H1 (cell line): ENCODE measurements around the gene GFAP. TPM values are rescaled to one million over a fixed set of nuclear protein-coding genes. Genes with fewer than 3 reads are reported as not detected.

Source experiments
- CHD1 ChIP-seq: IDR thresholded peaks from 2 replicates; pipeline ENCODE4 v1.6.1; 2012; ENCODE audit warnings: low read depth, low read length, improper control_type of control experiment
- CHD2 ChIP-seq: IDR thresholded peaks from 2 replicates; pipeline ENCODE4 v1.6.1; 2012; ENCODE audit warnings: low read length, improper control_type of control experiment
- RXRA ChIP-seq: IDR thresholded peaks from 2 replicates; pipeline ENCODE4 v1.6.1; 2011; ENCODE audit warnings: low read depth, mild to moderate bottlenecking, low read length, moderate library complexity; ENCODE audit not compliant: insufficient read depth
- SP1 ChIP-seq: IDR thresholded peaks from 2 replicates; pipeline ENCODE4 v1.6.1; 2011; ENCODE audit warnings: low read depth, low read length
- SP2 ChIP-seq: IDR thresholded peaks from 2 replicates; pipeline ENCODE4 v1.6.1; 2012; ENCODE audit warnings: mild to moderate bottlenecking, low read length, inconsistent platforms
- polyA plus RNA-seq, 7 experiments: library from polyadenylated mRNA; depleted of rRNA in 3 of 7; stranded (reverse) in 5 of 7; unstranded in 2 of 7; fragments of >200 nt in 5 of 7; fragments of 200-250 nt in 2 of 7; gene quantifications; 1 replicate in 5 of 7; 2 replicates in 1 of 7; 4 replicates in 1 of 7; pipeline versions ENCODE4 v1.2.1 to v1.2.3, GENCODE V29; 2011 to 2013; ENCODE audit warnings: missing spikeins in 2 of 7, mixed read lengths in 2 of 7
- total RNA-seq: library from RNA; stranded (reverse); fragmentation: NEBNext Ultra II Directional; extraction: Animal tissue kit (Norgen Biotek cat#: 25700); gene quantifications from 2 replicates; pipeline ENCODE4 v1.2.1, GENCODE V29; 2021
- TF ChIP-seq, protein P1 (sequence below): IDR thresholded peaks from 2 replicates; pipeline ENCODE4 v1.6.1; 2012; ENCODE audit warnings: low read length, inconsistent platforms

The GFAP gene
- total and polyA plus RNA-seq, 2 of the 8 experiments (the other 6 are each of a cell fraction or from before 2014, with no cell fraction given) = 1.3 to 1.5 TPM

DNA sequence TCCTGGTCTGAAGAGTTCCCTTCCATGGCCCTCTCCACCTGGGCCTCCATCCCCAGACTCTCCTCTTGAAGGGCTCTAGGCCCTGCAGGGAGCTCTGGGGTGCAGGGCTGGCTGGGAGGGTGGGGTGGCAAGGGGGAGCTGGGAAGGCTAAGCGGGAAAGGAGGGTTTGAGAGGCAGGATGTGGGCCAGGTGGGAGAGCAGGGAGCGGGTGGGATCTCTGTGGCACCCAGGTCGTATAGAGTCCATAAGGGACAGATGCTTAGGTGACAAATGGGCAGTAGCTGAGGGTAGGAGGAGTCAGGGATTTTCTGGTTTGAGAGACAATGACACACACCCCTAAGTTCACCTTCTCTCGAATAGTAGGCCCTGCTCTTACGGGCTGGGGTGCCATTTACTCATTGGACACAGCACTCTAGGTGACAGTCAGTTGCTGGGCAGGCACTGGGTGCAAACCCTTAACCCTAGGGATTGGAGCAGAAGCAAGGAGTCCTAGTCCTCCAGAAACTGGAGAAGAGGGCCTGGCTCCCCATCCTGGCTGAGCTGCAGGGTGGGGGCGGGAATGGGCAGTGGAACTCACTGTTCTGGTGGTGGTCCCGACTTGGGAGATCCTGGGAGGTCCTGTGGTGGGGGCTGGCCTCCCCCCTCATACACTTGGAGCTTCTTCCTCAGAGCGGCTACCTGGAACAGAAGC lies 16.9 kb upstream of the GFAP start (continued):
- TF ChIP-seq CHD1 (no peak), SP2 (no peak), SP1 (no peak), RXRA (no peak), CHD2 (no peak)
- TF ChIP-seq, protein P1, sequence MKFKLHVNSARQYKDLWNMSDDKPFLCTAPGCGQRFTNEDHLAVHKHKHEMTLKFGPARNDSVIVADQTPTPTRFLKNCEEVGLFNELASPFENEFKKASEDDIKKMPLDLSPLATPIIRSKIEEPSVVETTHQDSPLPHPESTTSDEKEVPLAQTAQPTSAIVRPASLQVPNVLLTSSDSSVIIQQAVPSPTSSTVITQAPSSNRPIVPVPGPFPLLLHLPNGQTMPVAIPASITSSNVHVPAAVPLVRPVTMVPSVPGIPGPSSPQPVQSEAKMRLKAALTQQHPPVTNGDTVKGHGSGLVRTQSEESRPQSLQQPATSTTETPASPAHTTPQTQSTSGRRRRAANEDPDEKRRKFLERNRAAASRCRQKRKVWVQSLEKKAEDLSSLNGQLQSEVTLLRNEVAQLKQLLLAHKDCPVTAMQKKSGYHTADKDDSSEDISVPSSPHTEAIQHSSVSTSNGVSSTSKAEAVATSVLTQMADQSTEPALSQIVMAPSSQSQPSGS = no peak
